PC-3 (cell line): ENCODE measurements around the gene PHF8. TPM values are rescaled to one million over a fixed set of nuclear protein-coding genes. Genes with fewer than 3 reads are reported as not detected.

Experiments used
- ATAC-seq: fragments of 200-7000 bp; cut with Tn5 transposase; 2 replicates; pipeline ENCODE4 v1.9.1; 2020; ENCODE audit warnings: mild to moderate bottlenecking, moderate library complexity
- BruUV-seq: library from RNA; stranded (reverse); fragments of 400-500 nt; replicated peaks from 2 replicates; lab custom pipeline; 2021; lab: Mats Ljungman, UMichigan
- CTCF ChIA-PET: fragments of 300-600 bp; sonication (Branson Sonifier 250); formaldehyde crosslinking; loops from one replicate; lab custom pipeline; 2022; ENCODE audit warnings: antibody characterized with exemption; lab: Charles Lee
- POLR2A ChIA-PET: fragments of 300-600 bp; sonication (Branson Sonifier 250); formaldehyde crosslinking; loops from one replicate; lab custom pipeline; 2022; ENCODE audit warnings: antibody characterized with exemption; ENCODE audit not compliant: unreplicated experiment; lab: Charles Lee
- DNase-seq: peaks from one replicate; pipeline ENCODE4 v3.0.0-alpha.2; 2015
- H2AFZ ChIP-seq: fragments of 300-600 bp; sonication (generic); 2 replicates; pipeline ENCODE4 v1.6.0; 2016; ENCODE audit warnings: antibody characterized with exemption, low read length
- H3F3A ChIP-seq: fragments of 300-600 bp; sonication (generic); one replicate; pipeline ENCODE4 v1.6.0; 2017; ENCODE audit warnings: antibody characterized with exemption, low read length, control low read depth, mild to moderate bottlenecking; ENCODE audit not compliant: unreplicated experiment
- H3K27ac ChIP-seq: fragments of 300-600 bp; sonication (generic); 2 replicates; pipeline ENCODE4 v1.5.1; 2016; ENCODE audit warnings: mild to moderate bottlenecking, low read length
- H3K27me3 ChIP-seq: fragments of 300-600 bp; sonication (generic); 2 replicates; pipeline ENCODE4 v1.6.1; 2016; ENCODE audit warnings: low read length, mixed read lengths
- H3K36me3 ChIP-seq: fragments of 300-600 bp; sonication (generic); 2 replicates; pipeline ENCODE4 v1.6.1; 2016; ENCODE audit warnings: low read depth, mixed run types, low read length, mixed read lengths
- H3K4me1 ChIP-seq: fragments of 300-600 bp; sonication (generic); 2 replicates; pipeline ENCODE4 v1.5.1; 2016; ENCODE audit warnings: low read length; ENCODE audit not compliant: insufficient read depth
- H3K4me2 ChIP-seq: fragments of 300-600 bp; sonication (generic); 2 replicates; pipeline ENCODE4 v1.6.0; 2016; ENCODE audit warnings: low read length
- H3K4me3 ChIP-seq: fragments of 300-600 bp; sonication (generic); 2 replicates; pipeline ENCODE4 v1.5.1; 2016; ENCODE audit warnings: mild to moderate bottlenecking, low read length, mixed read lengths
- H3K79me2 ChIP-seq: fragments of 300-600 bp; sonication (generic); 2 replicates; pipeline ENCODE4 v1.6.1; 2017; ENCODE audit warnings: low read length, mixed read lengths
- H3K9ac ChIP-seq: fragments of 300-600 bp; sonication (generic); 2 replicates; pipeline ENCODE4 v1.6.0; 2016; ENCODE audit warnings: mild to moderate bottlenecking, low read length
- H3K9me2 ChIP-seq: fragments of 300-600 bp; sonication (generic); replicated peaks from 2 replicates; pipeline ENCODE4 v1.6.1; 2016; ENCODE audit warnings: mixed run types, low read length, mixed read lengths
- H3K9me3 ChIP-seq: fragments of 300-600 bp; sonication (generic); 2 replicates; pipeline ENCODE4 v1.6.1; 2016; ENCODE audit warnings: low read length, mixed read lengths
- H4K20me1 ChIP-seq: fragments of 300-600 bp; sonication (generic); 2 replicates; pipeline ENCODE4 v1.6.1; 2016; ENCODE audit warnings: low read length, mixed read lengths
- EZH2 ChIP-seq: fragments of 300-600 bp; sonication (generic); IDR thresholded peaks from one replicate; pipeline ENCODE4 v1.6.1; 2017; ENCODE audit warnings: antibody characterized with exemption, mild to moderate bottlenecking, low read length; ENCODE audit not compliant: unreplicated experiment
- EZH2phosphoT487 ChIP-seq: fragments of 300-600 bp; sonication (generic); IDR thresholded peaks from 2 replicates; pipeline ENCODE4 v1.6.1; 2018; ENCODE audit warnings: mild to moderate bottlenecking, antibody characterized with exemption, low read length, borderline replicate concordance
- intact Hi-C: fragments of 100-400 bp; cut with micrococcal nuclease; formaldehyde crosslinking; loops from 2 replicates; pipeline ENCODE4 v1.9.0; 2023
- total RNA-seq: library from RNA; depleted of rRNA; stranded (reverse); fragments of >200 nt; gene quantifications from 2 replicates; pipeline ENCODE4 v1.2.3, GENCODE V29; 2014
- TF ChIP-seq, protein P1 (sequence below): fragments of 300-600 bp; sonication (generic); conservative IDR thresholded peaks from 2 replicates; pipeline ENCODE4 v1.5.1; 2017; ENCODE audit warnings: antibody characterized with exemption, low read depth, mild to moderate bottlenecking, low read length

Gene PHF8
- total RNA-seq, 1 experiment from 2014 or later: 19.4 TPM

DNA sequence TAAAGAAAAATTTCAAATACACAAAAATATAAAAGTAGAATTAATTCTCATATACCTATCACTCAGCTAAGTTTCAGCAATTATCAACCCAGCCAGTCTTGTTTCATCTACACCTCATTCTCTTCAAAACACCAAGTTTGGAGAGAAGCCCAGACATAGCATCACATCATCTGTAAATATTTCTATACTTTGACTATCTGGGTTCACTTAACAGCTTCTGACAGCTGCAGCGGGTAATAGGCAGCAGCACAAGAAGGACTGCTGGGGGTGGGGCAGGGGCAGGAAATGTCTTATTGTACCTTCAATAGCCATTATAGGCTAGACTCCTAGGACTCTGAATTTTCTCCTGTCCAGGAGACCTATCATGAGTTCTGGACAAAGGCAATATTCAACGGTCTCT is 54.1 kb downstream of the PHF8 start:
- Histone ChIP-seq H3K4me1 (no peaks in the 10 kb centered on the region), H4K20me1 (no peaks in the 10 kb centered on the region), H2AFZ (no peak overlapping the region), H3K36me3 (peaks cover 22% of the 10 kb centered on the region), H3K27me3 (no peaks in the 10 kb centered on the region), H3F3A (no peaks in the 10 kb centered on the region), H3K9ac (no peak overlapping the region), H3K4me3 (no peak overlapping the region), H3K79me2 (no peaks in the 10 kb centered on the region), H3K4me2 (no peak overlapping the region), H3K9me3 (no peaks in the 10 kb centered on the region), H3K9me2 (no peaks in the 10 kb centered on the region), H3K27ac (no peak overlapping the region)
- TF ChIP-seq, protein P1, sequence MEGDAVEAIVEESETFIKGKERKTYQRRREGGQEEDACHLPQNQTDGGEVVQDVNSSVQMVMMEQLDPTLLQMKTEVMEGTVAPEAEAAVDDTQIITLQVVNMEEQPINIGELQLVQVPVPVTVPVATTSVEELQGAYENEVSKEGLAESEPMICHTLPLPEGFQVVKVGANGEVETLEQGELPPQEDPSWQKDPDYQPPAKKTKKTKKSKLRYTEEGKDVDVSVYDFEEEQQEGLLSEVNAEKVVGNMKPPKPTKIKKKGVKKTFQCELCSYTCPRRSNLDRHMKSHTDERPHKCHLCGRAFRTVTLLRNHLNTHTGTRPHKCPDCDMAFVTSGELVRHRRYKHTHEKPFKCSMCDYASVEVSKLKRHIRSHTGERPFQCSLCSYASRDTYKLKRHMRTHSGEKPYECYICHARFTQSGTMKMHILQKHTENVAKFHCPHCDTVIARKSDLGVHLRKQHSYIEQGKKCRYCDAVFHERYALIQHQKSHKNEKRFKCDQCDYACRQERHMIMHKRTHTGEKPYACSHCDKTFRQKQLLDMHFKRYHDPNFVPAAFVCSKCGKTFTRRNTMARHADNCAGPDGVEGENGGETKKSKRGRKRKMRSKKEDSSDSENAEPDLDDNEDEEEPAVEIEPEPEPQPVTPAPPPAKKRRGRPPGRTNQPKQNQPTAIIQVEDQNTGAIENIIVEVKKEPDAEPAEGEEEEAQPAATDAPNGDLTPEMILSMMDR: no peak
- TF ChIP-seq EZH2 (no peak), EZH2phosphoT487 (no peak)
- CTCF ChIA-PET: no interaction called here
- DNase-seq: no peak
- ATAC-seq: no peak
- POLR2A ChIA-PET: no interaction called here
- BruUV-seq: no TSS peak
- intact Hi-C loops: no loop called here

GRCh38 chrX:53984895-53985294 is 59.4 kb downstream of the PHF8 start:
- no peak for ATAC-seq
- intact Hi-C loops: no loop called here
- Histone ChIP-seq H3K9ac (no peak overlapping the region), H2AFZ (no peak overlapping the region), H4K20me1 (no peaks in the 10 kb centered on the region), H3K4me2 (no peak overlapping the region), H3K27ac (no peak overlapping the region), H3K9me2 (no peaks in the 10 kb centered on the region), H3K79me2 (no peaks in the 10 kb centered on the region), H3K27me3 (no peaks in the 10 kb centered on the region), H3K9me3 (no peaks in the 10 kb centered on the region), H3K4me3 (no peak overlapping the region), H3F3A (no peaks in the 10 kb centered on the region), H3K4me1 (no peaks in the 10 kb centered on the region), H3K36me3 (peaks cover 12% of the 10 kb centered on the region)
- no peak for TF ChIP-seq EZH2
- TF ChIP-seq EZH2phosphoT487: no peak
- TF ChIP-seq, protein P1: no peak
- ChIA-PET CTCF (no interaction called here), POLR2A (no interaction called here)
- BruUV-seq: no TSS peak
- DNase-seq: no peak

- no peaks in the 10 kb centered on the region for H3K79me2 ChIP-seq
- H3K4me1 ChIP-seq: no peaks in the 10 kb centered on the region
- H3K4me2 ChIP-seq: no peak overlapping the region
- H4K20me1 ChIP-seq: no peaks in the 10 kb centered on the region
- intact Hi-C loops: no loop called here
- no TSS peak for BruUV-seq
- H3K27me3 ChIP-seq: no peaks in the 10 kb centered on the region
- DNase-seq (no peak), ATAC-seq (no peak)
- TF ChIP-seq EZH2: no peak
- TF ChIP-seq, protein P1: no peak
- no peak for TF ChIP-seq EZH2phosphoT487
- no peaks in the 10 kb centered on the region for H3F3A ChIP-seq
- H3K9me3 ChIP-seq: 0 out of 2 replicates have a peak, but pooled peaks cover 3% of the 10 kb centered on the region
- H3K36me3 ChIP-seq: peaks cover 14% of the 10 kb centered on the region
- ChIA-PET CTCF (no interaction called here), POLR2A (no interaction called here)
- no peak overlapping the region for H3K9ac ChIP-seq
- H3K27ac ChIP-seq: no peak overlapping the region
- no peak overlapping the region for H2AFZ ChIP-seq
- H3K9me2 ChIP-seq: no peaks in the 10 kb centered on the region
- H3K4me3 ChIP-seq: no peak overlapping the region
Measured at GRCh38 chrX:53974529-53974928, 69.7 kb downstream of the PHF8 start.
